ENCODE results near the gene LENG1.

The LENG1 gene

GRCh38 chr19:54106716-54107115 is 52.8 kb downstream of the LENG1 start:
- DNase-seq, result no peak

GRCh38 chr19:54105796-54106195 is 53.7 kb downstream of the LENG1 start:
- DNase-seq, result no peak

All from islet precursor cell (in vitro differentiated cells).